Measurements from ENCODE around the gene FGFR2.

Gene FGFR2

DNA sequence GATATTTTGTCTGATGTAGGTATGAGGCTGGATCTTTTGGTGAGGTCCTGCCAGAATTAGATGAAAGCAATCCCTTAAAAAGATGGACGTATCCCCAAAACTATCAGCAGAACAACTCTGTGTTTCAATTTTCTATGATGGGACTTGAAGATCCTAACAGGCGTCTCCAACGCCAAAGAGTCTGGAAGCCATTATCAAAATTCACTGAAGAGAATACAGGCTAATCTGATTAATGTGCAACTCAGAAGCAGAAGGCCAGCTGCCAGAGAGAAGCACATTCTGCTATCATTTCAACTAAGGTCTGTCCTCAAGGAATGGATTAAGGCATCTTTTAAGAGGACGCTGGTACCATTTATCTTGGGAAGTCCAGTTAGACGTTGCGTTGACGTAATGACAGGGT is 119.7 kb downstream of the FGFR2 start:
- H3K79me2 ChIP-seq (ENCODE audit: low read length) = no peaks in the 10 kb centered on the region
- H3K9me3 ChIP-seq (ENCODE audit: insufficient read depth, low read length) = no peaks in the 10 kb centered on the region
- peaks cover 6% of the 10 kb centered on the region for H3K4me1 ChIP-seq (ENCODE audit: low read length)
- no peak overlapping the region for H3K27ac ChIP-seq (ENCODE audit: low read length)
- H3K27me3 ChIP-seq (ENCODE audit: low read depth, low read length) = no peaks in the 10 kb centered on the region
- H3K9ac ChIP-seq (ENCODE audit: low read length) = no peak overlapping the region
- H4K20me1 ChIP-seq (ENCODE audit: insufficient read depth, low read length) = no peaks in the 10 kb centered on the region
- H3K36me3 ChIP-seq (replicated peaks; ENCODE audit: low read depth, low read length) = no peaks in the 10 kb centered on the region
- TF ChIP-seq, protein P1, sequence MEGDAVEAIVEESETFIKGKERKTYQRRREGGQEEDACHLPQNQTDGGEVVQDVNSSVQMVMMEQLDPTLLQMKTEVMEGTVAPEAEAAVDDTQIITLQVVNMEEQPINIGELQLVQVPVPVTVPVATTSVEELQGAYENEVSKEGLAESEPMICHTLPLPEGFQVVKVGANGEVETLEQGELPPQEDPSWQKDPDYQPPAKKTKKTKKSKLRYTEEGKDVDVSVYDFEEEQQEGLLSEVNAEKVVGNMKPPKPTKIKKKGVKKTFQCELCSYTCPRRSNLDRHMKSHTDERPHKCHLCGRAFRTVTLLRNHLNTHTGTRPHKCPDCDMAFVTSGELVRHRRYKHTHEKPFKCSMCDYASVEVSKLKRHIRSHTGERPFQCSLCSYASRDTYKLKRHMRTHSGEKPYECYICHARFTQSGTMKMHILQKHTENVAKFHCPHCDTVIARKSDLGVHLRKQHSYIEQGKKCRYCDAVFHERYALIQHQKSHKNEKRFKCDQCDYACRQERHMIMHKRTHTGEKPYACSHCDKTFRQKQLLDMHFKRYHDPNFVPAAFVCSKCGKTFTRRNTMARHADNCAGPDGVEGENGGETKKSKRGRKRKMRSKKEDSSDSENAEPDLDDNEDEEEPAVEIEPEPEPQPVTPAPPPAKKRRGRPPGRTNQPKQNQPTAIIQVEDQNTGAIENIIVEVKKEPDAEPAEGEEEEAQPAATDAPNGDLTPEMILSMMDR (IDR thresholded peaks at IDR 0.05; ENCODE audit: low read depth, low read length) = no peak
- TF ChIP-seq EZH2phosphoT487 (IDR thresholded peaks at IDR 0.05; ENCODE audit: low read depth) = no peak
- H2AFZ ChIP-seq (ENCODE audit: low read depth, low read length) = no peak overlapping the region
- no peak overlapping the region for H3K4me2 ChIP-seq (ENCODE audit: low read length)
- H3K4me3 ChIP-seq (ENCODE audit: low read length) = no peak overlapping the region

DNA sequence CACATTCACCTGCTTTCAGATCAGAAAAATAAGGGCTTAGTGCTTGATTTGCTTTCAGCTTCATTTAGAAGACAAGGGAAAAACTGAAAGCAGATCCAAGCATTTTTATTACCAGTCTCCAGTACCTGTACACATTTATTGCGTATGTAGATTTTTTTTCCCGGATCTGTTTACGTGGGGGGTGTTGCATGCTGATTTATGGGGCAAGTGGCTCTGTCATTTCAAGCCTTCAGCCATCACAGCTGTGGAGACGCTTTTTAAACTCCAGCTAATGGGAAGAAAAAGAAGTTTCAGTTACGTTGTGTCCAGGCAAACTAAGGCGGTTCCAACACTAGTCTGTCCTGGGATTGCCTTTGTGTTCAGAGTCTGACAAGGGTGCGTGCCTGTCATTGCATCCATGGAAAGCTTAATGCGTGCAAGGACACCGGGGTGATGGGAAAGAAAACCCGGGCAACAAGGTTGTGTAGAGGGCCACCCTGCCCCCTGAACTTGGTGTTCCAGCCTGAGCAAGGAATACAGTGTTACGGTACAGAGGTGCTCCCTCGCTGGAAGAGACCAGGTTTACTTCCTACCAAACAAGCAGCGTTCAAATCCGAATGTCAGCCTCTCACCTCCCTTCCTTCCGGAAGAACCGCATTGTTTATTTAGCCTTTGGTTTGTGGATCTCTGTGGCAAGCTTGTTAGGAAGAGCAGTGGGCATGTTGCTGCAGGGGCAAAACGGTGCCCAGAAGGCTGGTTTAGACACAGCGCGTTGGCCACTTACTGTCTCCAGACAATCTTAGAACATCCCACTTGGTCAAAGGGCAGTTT is 128.2 kb downstream of the FGFR2 start:
- no peak for TF ChIP-seq EZH2phosphoT487 (IDR thresholded peaks at IDR 0.05; ENCODE audit: low read depth)
- TF ChIP-seq, protein P1 (IDR thresholded peaks at IDR 0.05; ENCODE audit: low read depth, low read length) = no peak
- Histone ChIP-seq H3K4me2 (ENCODE audit: low read length) (peak overlapping the region; percentile 87), H2AFZ (ENCODE audit: low read depth, low read length) (peak overlapping the region; percentile 27; the same call in 1 of the 2 replicates), H3K4me1 (ENCODE audit: low read length) (peaks cover 35% of the 10 kb centered on the region), H3K9ac (ENCODE audit: low read length) (peak overlapping the region; percentile 77; the same call in 1 of the 2 replicates), H3K36me3 (replicated peaks; ENCODE audit: low read depth, low read length) (no peaks in the 10 kb centered on the region), H4K20me1 (ENCODE audit: insufficient read depth, low read length) (no peaks in the 10 kb centered on the region), H3K4me3 (ENCODE audit: low read length) (peak overlapping the region; percentile 64), H3K9me3 (ENCODE audit: insufficient read depth, low read length) (no peaks in the 10 kb centered on the region), H3K79me2 (ENCODE audit: low read length) (no peaks in the 10 kb centered on the region), H3K27me3 (ENCODE audit: low read depth, low read length) (no peaks in the 10 kb centered on the region), H3K27ac (ENCODE audit: low read length) (peak overlapping the region; percentile 99)

DNA sequence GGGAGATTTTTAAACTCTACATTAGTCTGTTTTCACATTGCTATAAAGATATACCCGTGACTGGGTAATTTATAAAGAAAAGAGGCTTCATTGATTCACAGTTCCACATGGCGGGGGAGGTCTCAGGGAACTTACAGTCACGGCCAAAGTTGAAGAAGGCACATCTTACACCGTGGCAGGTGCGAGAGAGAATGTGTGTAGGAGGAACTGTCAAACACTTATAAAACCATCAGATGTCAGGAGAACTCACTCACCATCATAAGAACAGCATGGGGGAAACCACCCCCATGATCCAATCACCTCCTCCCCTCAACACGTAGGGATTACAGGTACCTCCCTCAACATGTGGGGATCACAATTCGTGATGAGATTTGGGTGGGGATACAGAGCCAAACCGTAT is 129.5 kb downstream of the FGFR2 start:
- Histone ChIP-seq H3K27ac (ENCODE audit: low read length) (peak overlapping the region; percentile 99), H3K36me3 (replicated peaks; ENCODE audit: low read depth, low read length) (no peaks in the 10 kb centered on the region), H3K4me3 (ENCODE audit: low read length) (peak overlapping the region; percentile 64), H3K4me1 (ENCODE audit: low read length) (peaks cover 35% of the 10 kb centered on the region), H2AFZ (ENCODE audit: low read depth, low read length) (no peak overlapping the region), H3K9ac (ENCODE audit: low read length) (peak overlapping the region; percentile 77), H4K20me1 (ENCODE audit: insufficient read depth, low read length) (no peaks in the 10 kb centered on the region), H3K9me3 (ENCODE audit: insufficient read depth, low read length) (no peaks in the 10 kb centered on the region), H3K79me2 (ENCODE audit: low read length) (no peaks in the 10 kb centered on the region), H3K27me3 (ENCODE audit: low read depth, low read length) (no peaks in the 10 kb centered on the region), H3K4me2 (ENCODE audit: low read length) (peak overlapping the region; percentile 87)
- no peak for TF ChIP-seq EZH2phosphoT487 (IDR thresholded peaks at IDR 0.05; ENCODE audit: low read depth)
- TF ChIP-seq, protein P1 (IDR thresholded peaks at IDR 0.05; ENCODE audit: low read depth, low read length) = no peak

DNA sequence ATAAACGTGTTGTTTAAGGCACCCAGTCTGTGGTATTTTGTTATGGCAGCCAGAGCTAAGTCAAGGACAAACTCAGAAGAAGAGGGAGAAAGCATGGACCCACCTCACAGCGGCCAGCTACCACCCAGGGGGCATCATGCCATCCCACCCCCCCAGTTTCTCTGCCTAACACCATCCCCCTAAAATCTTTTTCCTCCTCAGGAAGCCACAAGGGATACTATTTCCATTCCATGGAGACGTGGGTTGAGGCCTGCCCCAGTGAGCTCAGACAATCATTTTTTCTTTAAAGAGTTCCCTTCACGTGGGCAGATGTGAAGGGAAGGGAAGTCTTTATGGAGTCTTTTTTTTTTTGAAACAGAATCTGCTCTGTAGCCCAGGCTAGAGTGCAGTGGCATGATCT is 131.8 kb downstream of the FGFR2 start:
- H4K20me1 ChIP-seq (ENCODE audit: insufficient read depth, low read length) = no peaks in the 10 kb centered on the region
- no peaks in the 10 kb centered on the region for H3K27me3 ChIP-seq (ENCODE audit: low read depth, low read length)
- H3K36me3 ChIP-seq (replicated peaks; ENCODE audit: low read depth, low read length) = no peaks in the 10 kb centered on the region
- H3K4me1 ChIP-seq (ENCODE audit: low read length) = peaks cover 35% of the 10 kb centered on the region
- no peak for TF ChIP-seq EZH2phosphoT487 (IDR thresholded peaks at IDR 0.05; ENCODE audit: low read depth)
- TF ChIP-seq, protein P1 (IDR thresholded peaks at IDR 0.05; ENCODE audit: low read depth, low read length) = no peak
- no peaks in the 10 kb centered on the region for H3K79me2 ChIP-seq (ENCODE audit: low read length)
- no peak overlapping the region for H3K4me2 ChIP-seq (ENCODE audit: low read length)
- no peak overlapping the region for H3K4me3 ChIP-seq (ENCODE audit: low read length)
- no peak overlapping the region for H2AFZ ChIP-seq (ENCODE audit: low read depth, low read length)
- no peaks in the 10 kb centered on the region for H3K9me3 ChIP-seq (ENCODE audit: insufficient read depth, low read length)
- H3K9ac ChIP-seq (ENCODE audit: low read length) = no peak overlapping the region
- H3K27ac ChIP-seq (ENCODE audit: low read length) = no peak overlapping the region

All from OCI-LY3 (cell line).